GM11168 (cell line): ENCODE data around the gene ATG16L1.

Source experiments
- in situ Hi-C: fragments of 300-500 bp; cut with MboI; formaldehyde crosslinking; loops from one replicate; pipeline ENCODE4 v1.12.0; 2022; ENCODE audit warnings: low sequenced_read_pairs; ENCODE audit not compliant: unreplicated experiment

ATG16L1 gene

DNA sequence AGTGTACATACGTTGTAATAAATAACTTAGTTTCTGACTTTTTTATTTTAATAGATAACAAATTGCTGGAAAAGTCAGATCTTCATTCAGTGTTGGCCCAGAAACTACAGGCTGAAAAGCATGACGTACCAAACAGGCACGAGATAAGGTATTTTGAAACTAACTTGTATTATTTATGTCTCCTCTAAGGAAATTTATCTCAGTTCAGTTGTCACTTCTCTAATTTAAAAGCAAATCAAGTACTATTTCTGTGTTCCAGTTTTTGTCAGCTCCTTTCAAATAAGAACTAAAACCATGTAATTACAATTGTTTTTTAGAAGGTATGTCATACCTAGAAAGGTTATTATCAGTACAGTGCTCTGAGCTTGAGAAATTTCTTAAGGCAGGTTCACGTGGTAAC is 4.6 kb downstream of the ATG16L1 start:
- in situ Hi-C loops, result no loop called here

- in situ Hi-C loops, result no loop called here
Observed at GRCh38 chr2:233258211-233258610, 6.7 kb downstream of the ATG16L1 start.

- in situ Hi-C loops, result no loop called here
Observed at GRCh38 chr2:233259730-233260129, 8.3 kb downstream of the ATG16L1 start.

DNA sequence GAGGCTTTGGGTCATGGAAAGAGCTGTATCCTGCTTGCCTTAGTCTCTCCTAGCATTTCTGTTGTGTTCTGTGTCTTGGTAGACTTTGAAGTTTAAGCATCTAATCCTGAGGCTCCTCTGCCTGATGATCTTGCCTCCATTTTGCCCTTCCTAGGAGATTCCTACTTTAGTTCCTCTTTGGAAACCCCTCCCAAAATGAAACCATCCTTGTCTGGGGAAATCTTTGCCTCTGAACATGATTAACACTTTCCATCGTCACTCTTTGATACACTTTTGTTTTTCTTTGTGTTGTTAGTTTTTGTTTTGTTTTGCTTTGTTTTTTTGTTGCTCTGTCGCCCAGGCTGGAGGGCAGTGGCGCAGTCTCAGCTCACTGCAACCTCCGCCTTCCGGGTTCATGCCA is 9.2 kb downstream of the ATG16L1 start:
- in situ Hi-C loops, result no loop called here

DNA sequence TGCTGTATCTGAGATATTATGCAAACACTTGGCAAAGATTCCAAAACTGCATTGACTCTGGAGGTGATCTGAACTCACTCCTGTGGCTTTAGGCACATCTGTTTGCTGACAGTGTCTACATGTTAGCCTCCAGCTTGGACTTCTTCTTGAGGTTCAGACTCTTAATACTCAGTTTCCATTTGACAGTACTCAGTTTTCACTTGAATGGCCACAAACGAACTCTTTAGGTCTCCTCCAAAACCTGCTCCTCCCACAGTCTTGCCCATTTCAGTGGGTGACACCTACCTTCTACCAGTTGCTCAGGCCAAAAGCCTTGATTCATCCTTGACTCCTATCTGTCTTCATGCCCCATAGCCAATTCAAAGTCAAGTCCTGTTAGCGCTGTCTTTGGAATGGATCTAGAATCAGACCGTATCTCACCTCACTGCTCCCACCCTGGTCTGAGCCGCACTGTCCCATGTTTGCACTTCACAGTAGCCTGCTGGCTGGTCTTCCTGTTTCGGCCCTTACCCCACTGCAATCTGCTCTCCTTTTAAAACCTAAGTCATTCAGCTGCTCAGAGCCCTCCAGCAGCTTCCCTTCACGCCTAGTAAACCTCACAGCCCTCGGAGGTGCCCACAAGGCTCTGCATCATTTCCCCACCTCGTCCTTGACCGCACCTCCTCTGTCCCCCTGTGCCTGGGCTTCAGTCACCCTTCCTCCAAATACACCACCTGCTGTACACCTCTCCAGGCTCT is 10.5 kb downstream of the ATG16L1 start:
- in situ Hi-C loops, result no loop called here

DNA sequence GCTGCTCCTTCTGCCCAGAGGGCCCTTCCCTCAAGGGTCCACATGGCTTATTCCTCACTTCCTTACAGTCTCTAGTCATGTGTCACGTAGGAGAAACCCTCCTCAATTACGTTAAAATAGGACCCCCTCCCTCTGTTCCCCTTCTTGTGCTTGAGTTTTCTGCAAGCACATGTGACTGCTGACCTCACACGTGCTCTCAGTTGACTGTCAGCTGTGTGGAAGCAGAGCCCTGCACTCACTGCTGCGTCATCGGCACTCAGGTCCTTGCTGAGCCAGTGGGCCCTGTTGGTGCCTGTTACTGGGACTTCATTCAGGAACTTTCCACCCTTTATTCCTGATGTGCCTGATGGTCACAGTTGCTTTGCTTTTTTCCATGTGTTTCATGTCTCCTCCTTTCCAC is 11.1 kb downstream of the ATG16L1 start:
- in situ Hi-C loops, result no loop called here

DNA sequence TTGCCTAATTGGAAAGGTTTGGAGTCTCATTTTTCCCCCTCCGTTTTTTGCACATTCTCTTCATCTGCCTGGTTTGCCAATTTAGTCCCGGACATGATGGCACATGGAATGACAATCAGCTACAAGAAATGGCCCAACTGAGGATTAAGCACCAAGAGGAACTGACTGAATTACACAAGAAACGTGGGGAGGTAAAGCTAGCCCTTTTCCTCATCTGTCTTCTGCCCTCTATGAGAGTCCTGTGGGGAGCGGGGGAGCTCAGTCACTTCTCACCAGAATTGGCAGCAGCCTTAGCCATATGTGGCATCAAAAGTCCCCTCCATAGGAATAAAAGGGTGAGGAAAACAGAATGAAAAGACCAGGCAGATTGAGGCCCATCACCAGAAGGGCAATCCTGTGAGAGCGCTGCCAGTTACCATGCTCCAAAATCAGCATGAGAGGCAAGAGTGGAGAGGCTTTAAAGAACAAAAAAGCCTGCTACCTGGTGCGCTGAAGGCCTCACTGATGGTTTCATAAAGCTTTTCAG is 11.6 kb downstream of the ATG16L1 start:
- in situ Hi-C loops, result no loop called here

GRCh38 chr2:233264667-233265066 is 13.2 kb downstream of the ATG16L1 start:
- in situ Hi-C loops, result no loop called here

- in situ Hi-C loops, result no loop called here
Observed at GRCh38 chr2:233265899-233266431, 14.5 kb downstream of the ATG16L1 start.

DNA sequence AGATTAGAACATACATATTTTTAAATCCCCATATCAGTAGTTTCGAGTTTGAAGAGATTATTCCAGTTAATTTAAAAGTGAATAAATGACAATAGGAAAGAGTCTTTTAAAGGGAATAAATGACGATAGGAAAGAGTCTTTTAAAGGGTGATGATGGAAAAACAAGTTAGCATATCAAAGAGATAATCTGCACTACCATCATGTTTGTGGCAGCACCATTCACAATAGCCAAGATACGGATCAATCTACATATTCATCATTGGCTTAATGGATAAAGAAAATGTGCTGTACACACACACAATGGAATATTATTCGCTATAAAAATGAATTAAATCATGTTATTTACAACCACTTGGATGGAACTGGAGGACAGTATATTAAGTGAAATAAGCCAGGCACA is 15.0 kb downstream of the ATG16L1 start:
- in situ Hi-C loops, result no loop called here

DNA sequence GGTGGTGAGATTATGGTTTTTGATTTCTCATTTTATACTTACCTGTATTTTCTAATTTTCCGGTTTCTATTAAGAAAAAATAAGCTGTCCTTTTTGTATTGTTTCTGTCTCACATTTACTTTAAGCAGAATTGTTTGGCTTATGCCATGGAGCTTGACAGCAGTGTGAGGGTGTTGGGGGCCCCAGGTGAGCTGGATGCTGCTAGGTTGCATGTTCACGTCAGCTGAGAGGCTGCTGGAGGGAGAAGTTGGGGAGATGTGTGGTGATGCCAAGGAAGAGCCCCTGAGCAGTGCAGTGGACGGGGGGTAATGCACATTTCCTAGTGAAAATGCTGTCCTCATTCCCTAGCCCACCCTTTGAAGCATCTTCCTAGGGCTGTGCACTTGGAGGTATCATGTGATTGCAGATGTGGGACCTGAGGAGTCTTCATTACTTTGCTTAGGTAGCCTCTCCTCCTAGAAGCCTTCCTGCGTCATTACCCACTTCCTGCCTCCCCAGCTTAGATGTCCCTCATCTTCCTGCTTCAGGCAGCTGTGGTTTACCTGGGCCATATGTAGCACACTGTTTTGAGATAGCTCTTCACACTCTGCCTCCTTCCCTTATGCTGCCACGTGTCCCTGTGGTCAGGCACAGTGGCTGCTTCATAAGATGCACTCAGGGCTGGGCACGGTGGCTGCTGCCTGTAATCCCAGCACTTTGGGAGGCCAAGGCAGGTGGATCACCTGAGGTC is 16.2 kb downstream of the ATG16L1 start:
- in situ Hi-C loops, result no loop called here

GRCh38 chr2:233270366-233270765 is 18.9 kb downstream of the ATG16L1 start:
- in situ Hi-C loops, result no loop called here

- in situ Hi-C loops, result no loop called here
Observed at GRCh38 chr2:233270951-233271350, 19.5 kb downstream of the ATG16L1 start.

GRCh38 chr2:233271693-233272092 is 20.2 kb downstream of the ATG16L1 start:
- in situ Hi-C loops, result no loop called here

DNA sequence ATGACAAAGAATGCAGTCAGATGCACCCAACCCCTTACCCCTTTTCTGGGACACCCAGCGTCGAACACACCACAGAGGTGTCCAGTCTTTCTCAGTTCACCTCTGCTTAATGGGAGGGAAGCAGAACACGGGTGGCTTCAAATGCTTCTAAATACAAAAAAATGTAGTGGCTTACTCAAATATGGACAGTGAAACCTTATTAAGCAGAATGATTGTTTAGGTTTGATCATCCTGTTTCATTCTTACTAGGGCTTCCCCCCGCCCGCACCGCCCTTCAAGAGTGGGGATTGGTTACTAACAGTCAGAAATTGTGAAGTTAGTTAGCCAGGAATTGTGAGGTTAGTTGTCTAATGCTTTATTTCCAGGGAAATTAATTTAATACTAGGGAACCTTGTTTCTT is 21.6 kb downstream of the ATG16L1 start:
- in situ Hi-C loops, result no loop called here

- in situ Hi-C loops, result no loop called here
Observed at GRCh38 chr2:233275223-233275622, 23.8 kb downstream of the ATG16L1 start.

GRCh38 chr2:233278921-233279320 is 27.4 kb downstream of the ATG16L1 start:
- in situ Hi-C loops, result no loop called here

- in situ Hi-C loops, result no loop called here
Observed at GRCh38 chr2:233280114-233280693, 28.7 kb downstream of the ATG16L1 start.

- in situ Hi-C loops, result no loop called here
Observed at GRCh38 chr2:233281553-233281952, 30.1 kb downstream of the ATG16L1 start.

DNA sequence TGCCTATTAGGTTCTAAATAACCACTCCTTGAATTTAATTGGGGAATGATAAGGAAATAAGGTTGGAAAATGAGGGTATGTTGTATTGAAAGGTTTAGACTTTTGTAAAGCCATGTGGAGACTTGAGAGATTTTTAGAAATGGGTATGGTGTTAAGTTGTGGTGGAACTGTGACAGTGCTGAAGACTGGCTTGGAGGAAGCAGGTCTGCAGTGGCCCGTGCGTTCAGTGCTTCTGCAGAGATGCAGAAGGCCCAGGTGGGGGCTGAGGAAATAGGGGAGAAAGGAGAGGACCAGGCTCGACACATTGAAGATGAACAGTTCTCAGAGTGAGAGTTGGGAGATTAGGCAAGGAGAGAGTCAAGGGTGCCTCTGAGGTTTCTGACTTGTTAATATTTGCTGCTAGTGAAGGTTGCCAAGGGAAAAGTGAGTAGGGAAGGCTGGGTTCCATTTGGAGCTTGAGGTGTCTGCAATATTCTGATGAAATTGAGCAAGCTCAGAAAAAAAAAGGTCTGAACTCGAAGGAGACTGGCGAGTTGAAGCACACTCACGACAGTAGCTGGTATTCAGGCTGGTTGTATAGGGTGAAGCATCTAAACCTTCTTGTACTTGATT is 30.6 kb downstream of the ATG16L1 start:
- in situ Hi-C loops, result no loop called here

DNA sequence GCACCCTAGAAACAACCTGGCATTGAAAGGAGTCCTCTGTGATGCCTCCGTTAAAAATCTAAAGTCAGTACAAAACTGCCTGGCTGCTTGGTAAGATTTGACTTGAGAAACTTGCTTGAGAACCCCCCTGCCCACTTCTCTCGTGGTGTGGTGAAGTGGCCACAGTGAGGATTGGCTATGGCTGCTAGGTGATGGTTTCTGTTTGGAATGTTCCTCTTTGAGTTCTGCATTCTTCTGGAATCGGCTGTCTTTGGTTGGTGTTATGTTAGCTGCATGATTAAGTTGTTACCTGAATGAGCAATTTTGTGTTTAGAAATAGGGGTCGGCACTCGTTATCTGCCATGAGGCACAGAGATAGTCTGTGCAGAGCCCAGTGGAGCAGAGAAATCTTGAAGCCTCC is 34.4 kb downstream of the ATG16L1 start:
- in situ Hi-C loops, result no loop called here
